Stimulated activated CD8-positive, alpha-beta memory T cell treated with anti-CD3 and anti-CD28 coated beads, Interleukin-15, amount 100 ng/mL, for 1 hour (primary cell): ENCODE results near the gene MBOAT7.
"Not testable (repeated sequence)": the region's sequence is repeated elsewhere in the genome, so short reads cannot be mapped to it uniquely, and the experiment has no call there.

Source experiments
- DNase-seq: peaks from one replicate; pipeline ENCODE4 v3.0.0-alpha.2; 2020; ENCODE audit warnings: low read depth

The MBOAT7 gene

GRCh38 chr19:54209058-54209810, 19.9 kb upstream of the MBOAT7 start:
- DNase-seq = no peak

GRCh38 chr19:54208784-54209057, 19.3 kb upstream of the MBOAT7 start:
- DNase-seq = no peak

- no peak for DNase-seq
These were observed 18.8 kb upstream of the MBOAT7 start for GRCh38 chr19:54207983-54208783.

- no peak for DNase-seq
These were observed 18.2 kb upstream of the MBOAT7 start for GRCh38 chr19:54207676-54207982.

GRCh38 chr19:54207193-54207592, 17.8 kb upstream of the MBOAT7 start:
- DNase-seq = not testable (repeated sequence)

GRCh38 chr19:54206831-54207177, 17.4 kb upstream of the MBOAT7 start:
- DNase-seq = no peak

- DNase-seq = no peak
These were observed 16.9 kb upstream of the MBOAT7 start for GRCh38 chr19:54206030-54206830.

- DNase-seq = no peak
These were observed 15.5 kb upstream of the MBOAT7 start for GRCh38 chr19:54204767-54205468.

GRCh38 chr19:54203151-54203611, 13.8 kb upstream of the MBOAT7 start:
- no peak for DNase-seq

GRCh38 chr19:54201980-54202379, 12.6 kb upstream of the MBOAT7 start:
- DNase-seq = no peak

DNA sequence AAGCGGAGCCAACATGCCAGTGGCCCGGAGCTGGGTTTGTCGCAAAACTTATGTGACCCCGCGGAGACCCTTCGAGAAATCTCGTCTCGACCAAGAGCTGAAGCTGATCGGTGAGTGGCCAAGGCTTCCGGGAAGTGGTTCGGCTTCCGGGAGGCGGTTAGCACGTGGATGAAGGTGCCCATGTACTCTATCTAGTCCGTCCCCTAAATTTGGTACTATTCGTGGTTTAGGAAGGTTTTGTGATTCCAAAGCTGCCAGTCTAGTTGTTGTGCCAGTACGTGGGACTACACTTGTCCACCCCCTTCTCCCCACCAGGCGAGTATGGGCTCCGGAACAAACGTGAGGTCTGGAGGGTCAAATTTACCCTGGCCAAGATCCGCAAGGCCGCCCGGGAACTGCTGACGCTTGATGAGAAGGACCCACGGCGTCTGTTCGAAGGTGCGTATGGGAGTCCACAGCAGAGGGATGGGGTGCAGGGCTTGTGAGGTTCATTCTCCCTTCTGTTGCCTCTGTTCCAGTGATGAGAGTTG, 11.9 kb upstream of the MBOAT7 start:
- no peak for DNase-seq

- no peak for DNase-seq
These were observed 10.0 kb upstream of the MBOAT7 start for GRCh38 chr19:54199401-54199800.

DNA sequence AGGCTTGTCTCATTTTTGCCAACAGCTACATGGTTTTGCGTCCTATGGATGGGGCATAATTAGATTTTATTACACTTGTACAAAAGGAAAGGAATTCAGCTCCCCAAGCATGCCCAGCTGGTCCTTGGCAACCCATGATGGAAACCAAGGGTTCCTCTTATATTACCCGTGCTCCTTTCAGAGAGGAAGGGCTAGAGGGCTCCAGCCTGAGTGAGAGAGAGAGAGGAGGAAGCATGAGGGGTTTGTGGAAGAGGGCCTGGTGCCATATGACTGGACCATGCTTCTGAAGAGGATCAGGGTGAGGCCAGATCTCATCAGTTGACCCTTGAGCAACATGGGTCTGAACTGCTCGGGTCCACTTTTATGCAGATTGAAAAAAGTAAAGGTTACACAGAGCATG, 7.7 kb upstream of the MBOAT7 start:
- DNase-seq = no peak

DNA sequence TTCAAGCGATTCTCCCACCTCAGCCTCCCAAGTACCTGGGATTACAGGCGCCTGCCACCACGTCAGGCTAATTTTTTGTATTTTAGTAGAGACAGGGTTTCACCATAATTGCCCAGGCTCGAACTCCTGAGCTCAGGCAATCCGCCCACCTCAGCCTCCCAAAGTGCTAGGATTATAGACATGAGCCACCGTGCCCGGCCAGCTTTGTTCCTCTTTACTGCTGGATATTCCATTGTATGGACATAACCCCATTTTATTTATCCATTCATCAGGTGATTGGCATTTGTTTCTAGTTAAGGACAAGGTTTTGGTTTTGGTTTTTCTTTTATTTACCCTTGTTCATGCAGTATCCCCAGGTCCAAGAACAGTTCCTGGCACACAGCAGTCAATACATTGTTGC, 7.2 kb upstream of the MBOAT7 start:
- no peak for DNase-seq

DNA sequence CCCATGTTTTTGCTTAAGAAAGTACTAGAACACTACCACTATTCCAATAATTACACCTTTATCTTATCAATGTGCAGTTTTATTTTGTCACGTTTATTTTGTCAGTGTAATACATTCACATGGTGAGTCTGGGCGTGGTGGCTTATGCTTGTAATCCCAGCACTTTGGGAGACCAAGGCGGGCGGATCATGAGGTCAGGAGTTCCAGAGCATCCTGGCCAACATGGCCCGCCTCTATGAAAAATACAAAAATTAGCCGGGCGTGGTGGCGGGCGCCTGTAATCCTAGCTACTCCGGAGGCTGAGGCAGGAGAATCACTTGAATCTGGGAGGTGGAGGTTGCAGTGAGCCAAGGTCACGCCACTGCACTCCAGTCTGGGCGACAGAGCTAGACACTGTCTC, 5.1 kb upstream of the MBOAT7 start:
- DNase-seq = not testable (repeated sequence)

DNA sequence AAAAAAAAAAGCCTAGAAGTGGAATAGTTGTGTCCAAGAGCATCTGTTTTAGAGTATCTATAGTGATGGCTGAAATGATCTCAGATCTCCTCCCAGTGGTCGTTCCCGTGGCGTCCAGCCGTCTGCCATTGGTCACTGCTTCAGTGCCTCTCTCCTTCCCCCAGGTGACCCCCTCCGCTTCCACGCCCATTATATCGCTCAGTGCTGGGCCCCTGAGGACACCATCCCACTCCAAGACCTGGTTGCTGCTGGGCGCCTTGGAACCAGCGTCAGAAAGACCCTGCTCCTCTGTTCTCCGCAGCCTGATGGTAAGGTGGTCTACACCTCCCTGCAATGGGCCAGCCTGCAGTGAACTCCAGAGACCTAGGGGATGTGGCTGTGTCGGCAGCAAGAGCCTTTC, 3.6 kb upstream of the MBOAT7 start:
- DNase-seq = no peak

- DNase-seq = no peak
These were observed 2.6 kb upstream of the MBOAT7 start for GRCh38 chr19:54191811-54192453.

DNA sequence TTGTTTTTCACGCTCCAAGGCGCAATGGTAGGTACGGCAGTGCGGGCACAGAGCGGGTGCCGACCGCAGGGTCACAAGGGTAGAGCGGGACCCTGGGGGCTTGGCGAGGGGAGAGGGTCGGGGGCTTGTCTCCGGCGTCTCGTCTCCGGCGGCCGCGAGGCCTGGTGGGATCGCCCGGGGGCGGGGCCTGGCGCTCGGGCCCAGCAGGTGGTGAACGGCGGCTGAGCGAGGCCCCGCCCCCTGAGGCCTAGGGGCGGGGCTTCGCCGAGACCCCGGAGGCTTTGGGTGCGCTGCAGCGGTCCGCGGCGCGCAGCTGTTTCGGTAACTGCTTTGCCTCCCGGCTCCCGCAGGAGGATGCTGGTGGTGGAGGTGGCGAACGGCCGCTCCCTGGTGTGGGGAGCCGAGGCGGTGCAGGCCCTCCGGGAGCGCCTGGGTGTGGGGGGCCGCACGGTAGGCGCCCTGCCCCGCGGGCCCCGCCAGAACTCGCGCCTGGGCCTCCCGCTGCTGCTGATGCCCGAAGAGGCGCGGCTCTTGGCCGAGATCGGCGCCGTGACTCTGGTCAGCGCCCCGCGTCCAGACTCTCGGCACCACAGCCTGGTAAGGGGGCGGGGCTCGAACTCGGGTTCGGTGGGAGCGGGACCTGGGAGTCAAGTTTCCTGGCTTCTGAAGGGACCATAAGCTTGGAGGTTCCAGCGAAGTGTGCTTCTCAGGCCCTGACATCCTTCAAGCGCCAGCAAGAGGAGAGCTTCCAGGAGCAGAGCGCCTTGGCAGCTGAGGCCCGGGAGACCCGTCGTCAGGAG, 1.8 kb upstream of the MBOAT7 start, which contains the start of gene TSEN34:
Gene TSEN34, plus strand, starts transcription at position 298 of the 800 bp plus-strand sequence. Its CDS starts 57 bp downstream, at position 355.
- DNase-seq = peak; percentile 58

- peak; percentile 99 for DNase-seq
These were observed 1.2 kb upstream of the MBOAT7 start for GRCh38 chr19:54190503-54191010.

GRCh38 chr19:54189735-54190502, 539 bp upstream of the MBOAT7 start:
- peak; percentile 99 for DNase-seq
